CD4-positive, alpha-beta T cell treated with Interleukin-2 at 100 ng/mL for 4 hours (primary cell): ENCODE data around the gene SYNGAP1.

Source experiments
- DNase-seq: peaks from one replicate; pipeline ENCODE4 v3.0.0-alpha.2; 2020; ENCODE audit warnings: low spot score

SYNGAP1 gene

DNA sequence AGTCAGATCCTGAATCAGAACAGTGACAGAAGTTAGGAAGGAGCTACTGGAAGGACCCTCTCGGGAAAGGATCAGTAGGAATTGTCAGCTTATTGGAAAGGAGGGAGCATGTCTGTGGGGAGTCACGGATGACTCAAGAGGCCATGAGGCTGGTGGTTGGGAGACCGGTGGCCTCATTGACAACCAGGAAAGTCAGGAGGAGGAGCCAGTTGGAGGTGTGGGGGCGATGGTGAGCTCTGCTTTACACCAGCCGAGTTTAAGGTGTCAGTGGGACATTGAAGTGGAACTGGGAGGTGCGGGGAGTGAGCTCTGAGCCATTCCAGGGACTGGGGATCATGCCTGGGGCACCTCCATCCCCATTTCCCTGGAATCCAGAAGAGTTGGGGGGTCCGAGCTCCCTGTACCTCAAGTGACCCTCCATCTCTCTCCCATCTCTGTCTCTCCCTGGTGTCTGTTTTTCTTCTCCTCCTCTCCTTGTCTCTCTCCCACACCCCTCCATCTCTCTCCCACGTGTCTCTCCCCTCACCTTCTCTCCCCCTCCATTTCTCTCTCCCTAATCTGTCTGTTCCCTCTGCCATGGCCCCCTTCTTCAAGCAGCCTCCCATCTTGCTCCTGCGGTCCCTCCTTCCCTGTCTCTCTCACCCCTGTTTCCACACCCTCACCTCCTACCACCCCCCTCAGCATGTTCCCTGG, 20.2 kb downstream of the SYNGAP1 start:
- DNase-seq: no peak

DNA sequence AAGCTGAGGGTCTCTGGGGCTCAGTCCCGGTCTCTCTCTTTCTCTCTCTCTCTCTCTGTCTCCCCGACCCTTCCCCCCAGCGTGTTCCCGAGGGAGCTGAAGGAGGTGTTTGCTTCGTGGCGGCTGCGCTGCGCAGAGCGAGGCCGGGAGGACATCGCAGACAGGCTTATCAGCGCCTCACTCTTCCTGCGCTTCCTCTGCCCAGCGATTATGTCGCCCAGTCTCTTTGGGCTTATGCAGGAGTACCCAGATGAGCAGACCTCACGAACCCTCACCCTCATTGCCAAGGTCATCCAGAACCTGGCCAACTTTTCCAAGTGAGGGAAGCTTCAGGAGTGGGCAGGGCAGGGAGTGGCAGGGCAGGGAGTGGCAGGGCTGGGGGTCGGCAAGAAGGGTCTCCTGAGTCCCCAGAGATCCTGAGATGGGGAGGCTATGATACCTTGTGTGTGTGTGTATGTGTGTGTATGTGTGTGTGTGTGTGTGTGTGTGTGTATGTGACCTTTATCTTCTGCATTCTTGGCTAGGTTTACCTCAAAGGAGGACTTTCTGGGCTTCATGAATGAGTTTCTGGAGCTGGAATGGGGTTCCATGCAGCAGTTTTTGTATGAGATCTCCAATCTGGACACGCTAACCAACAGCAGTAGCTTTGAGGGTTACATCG, 20.9 kb downstream of the SYNGAP1 start:
- DNase-seq: no peak

DNA sequence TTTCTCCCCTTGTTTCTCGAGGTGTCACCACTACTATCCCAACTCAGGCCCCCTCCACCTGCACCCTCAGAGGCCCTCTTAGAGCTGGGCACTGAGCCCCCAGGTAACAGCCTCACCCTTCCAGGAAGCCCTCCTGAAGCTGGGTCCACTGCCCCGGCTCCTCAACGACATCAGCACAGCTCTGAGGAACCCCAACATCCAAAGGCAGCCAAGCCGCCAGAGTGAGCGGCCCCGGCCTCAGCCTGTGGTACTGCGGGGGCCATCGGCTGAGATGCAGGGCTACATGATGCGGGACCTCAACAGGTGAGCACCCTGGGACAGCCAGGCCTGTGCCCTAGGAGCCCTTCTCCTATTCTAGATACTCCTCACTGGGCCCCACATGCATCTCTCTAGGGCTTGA, 21.6 kb downstream of the SYNGAP1 start:
- no peak for DNase-seq

DNA sequence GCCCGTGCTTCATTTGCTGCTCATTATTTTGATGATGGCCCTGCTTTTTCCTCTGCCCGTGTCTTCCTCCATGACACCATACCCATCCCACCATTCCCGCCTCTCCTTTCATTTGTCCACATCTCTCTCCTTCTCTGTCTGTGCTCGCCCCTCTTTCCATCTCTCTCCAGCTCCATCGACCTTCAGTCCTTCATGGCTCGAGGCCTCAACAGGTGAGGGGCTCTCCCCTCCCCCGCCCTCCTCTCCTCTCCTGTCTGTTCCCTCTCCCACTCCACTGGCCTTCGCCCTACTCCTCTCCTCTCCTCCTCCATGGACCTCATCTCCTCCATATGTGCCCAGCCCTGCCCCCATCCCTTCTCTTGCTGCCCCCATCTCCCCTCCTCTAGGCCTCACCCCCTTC, 22.4 kb downstream of the SYNGAP1 start:
- no peak for DNase-seq

DNA sequence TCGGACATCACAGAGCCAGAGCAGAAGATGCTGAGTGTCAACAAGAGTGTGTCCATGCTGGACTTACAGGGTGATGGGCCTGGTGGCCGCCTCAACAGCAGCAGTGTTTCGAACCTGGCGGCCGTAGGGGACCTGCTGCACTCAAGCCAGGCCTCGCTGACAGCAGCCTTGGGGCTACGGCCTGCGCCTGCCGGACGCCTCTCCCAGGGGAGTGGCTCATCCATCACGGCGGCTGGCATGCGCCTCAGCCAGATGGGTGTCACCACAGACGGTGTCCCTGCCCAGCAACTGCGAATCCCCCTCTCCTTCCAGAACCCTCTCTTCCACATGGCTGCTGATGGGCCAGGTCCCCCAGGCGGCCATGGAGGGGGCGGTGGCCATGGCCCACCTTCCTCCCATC, 23.2 kb downstream of the SYNGAP1 start:
- DNase-seq: no peak

DNA sequence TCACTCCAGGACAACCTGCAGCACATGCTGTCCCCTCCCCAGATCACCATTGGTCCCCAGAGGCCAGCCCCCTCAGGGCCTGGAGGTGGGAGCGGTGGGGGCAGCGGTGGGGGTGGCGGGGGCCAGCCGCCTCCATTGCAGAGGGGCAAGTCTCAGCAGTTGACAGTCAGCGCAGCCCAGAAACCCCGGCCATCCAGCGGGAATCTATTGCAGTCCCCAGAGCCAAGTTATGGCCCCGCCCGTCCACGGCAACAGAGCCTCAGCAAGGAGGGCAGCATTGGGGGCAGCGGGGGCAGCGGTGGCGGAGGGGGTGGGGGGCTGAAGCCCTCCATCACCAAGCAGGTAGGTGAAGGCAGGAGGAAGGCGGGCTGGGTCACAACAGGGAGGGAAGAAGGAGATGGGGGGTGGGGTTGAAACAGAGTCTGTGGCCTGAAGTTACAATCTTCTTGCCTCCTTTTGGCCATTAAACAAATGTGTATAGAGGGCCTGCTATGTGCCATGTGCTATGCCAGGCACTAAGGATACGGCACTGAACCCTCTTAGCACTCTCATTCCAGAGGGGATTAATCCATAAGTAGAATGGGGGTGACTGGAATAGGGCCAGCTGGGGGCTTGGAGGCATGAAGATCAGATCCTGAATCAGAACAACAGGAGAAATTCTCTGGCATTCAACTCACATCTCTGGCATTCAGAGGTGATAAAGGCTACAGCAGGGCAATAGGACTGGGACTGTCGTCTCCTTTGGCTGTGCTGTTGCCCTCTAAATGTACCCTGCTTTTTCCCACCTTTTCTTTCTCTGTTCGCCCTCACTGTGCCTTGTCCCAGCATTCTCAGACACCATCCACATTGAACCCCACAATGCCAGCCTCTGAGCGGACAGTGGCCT, 24.0 kb downstream of the SYNGAP1 start:
- no peak for DNase-seq

DNA sequence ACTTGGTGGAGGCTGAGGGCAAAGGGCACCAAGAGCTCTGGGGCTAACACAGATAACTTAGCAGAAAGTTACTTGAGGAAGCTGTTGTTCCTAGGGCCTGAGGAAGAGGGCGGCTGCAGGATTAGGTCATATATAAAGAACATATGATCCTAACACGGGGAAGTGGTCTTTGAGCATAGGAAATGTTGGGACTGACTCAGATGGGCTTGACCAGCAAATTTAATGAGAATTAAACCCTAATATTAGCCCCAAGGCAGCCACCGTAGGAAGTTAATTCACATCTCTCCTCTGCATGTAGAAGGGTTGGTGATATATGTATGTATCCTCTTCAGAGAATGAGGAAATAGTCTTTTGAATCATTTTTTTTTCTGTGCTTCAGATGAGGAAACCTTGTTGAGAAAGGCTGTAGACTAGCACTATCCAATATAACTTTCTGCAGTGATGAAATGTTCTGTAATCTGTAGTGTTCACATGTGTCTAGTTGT, 25.3 kb downstream of the SYNGAP1 start:
- no peak for DNase-seq

DNA sequence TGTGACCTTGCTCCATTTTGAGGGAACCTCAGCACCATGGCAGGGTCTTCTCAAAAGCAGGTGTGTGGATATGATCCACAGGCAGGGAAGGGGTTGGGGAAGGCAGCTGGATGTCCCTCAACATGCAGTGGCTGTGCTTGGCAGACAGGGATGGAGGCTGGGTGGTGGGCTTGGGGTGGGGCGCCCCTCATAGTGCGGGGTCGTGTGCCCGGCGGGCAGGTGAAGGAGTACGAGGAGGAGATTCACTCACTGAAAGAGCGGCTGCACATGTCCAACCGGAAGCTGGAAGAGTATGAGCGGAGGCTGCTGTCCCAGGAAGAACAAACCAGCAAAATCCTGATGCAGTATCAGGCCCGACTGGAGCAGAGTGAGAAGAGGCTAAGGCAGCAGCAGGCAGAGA, 26.5 kb downstream of the SYNGAP1 start:
- no peak for DNase-seq

DNA sequence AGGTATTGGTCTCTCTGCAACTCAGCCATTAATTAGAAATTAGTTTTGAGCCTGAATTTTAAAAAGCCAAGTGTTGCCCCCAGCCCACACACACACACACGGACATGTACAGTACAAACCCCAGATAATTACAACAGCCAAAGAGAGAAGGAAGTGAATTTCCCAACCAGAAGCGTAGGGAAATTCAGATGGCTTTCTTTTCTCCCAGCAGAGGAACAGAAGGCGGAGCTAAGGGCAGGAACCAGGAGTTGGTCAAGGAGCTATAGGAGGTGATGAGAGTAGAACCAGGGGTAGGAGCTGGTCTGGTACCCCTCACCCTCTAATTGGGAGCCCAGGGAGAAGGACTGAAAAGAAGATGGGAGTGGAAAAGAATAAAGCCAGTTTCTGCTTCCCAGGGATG, 30.6 kb downstream of the SYNGAP1 start:
- no peak for DNase-seq

DNA sequence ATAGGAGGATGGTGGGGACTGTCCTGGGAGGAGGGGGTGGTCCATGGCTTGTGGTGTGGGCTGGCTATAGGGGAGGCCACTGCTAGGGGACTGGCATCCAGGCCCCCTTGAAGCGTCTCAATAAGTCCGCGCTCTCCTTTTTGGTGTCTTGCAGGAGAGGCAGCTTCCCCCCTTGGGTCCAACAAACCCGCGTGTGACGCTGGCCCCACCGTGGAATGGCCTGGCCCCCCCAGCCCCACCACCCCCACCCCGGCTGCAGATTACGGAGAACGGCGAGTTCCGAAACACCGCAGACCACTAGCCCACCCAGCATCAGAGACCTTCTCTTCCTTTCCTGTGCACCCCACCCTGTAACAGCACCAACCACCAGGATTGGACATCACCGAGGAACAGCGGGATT, 31.7 kb downstream of the SYNGAP1 start:
- no peak for DNase-seq

DNA sequence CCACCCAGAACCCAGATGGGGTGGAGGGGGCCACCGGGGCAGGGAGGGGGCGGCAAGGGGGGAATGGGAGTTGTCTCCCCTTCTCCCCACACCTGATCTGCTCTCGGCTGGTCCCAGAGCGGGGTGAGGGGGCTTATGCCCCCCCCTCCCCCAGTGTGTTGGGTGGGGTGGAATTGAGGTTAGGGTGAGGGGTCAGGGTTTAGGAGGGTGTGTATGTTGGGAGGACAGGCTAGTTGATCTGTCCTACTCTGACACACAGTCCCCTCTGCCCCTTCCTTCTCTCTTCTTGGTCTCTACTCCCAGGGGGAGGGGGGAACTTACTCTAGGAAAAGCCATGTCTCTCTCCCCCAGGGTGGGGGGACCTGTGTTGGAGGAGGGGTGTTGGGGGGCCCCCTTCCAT, 32.6 kb downstream of the SYNGAP1 start:
- no peak for DNase-seq

DNA sequence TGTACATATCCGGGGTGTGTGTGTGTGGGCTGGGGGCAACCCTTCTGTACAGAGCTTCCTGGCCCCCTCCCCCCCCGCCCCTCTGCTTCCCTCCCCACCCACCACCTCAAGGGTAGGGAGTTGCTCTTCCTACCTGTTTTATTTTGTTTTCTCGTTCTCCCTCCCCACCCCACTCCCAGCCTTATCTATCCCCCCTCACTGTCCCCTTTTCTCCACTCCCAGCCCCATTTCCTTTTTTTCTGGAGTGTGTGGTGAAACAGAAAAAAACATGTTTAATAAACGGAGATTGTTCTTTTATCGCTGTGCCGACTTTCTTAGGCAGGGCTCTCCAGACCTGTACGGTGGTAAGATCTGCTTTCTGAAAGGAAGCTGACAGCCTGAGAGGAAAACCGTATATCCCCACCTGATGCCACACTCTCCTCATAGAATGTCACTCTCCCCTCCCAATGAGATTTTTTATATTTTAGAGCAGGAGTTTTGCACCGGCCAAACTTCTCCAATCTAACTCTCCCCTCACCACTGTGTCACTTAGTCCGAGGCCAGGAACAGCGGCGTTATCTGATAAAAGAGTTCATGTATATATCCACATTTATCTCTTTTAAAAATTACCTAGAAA, 33.6 kb downstream of the SYNGAP1 start:
- no peak for DNase-seq

DNA sequence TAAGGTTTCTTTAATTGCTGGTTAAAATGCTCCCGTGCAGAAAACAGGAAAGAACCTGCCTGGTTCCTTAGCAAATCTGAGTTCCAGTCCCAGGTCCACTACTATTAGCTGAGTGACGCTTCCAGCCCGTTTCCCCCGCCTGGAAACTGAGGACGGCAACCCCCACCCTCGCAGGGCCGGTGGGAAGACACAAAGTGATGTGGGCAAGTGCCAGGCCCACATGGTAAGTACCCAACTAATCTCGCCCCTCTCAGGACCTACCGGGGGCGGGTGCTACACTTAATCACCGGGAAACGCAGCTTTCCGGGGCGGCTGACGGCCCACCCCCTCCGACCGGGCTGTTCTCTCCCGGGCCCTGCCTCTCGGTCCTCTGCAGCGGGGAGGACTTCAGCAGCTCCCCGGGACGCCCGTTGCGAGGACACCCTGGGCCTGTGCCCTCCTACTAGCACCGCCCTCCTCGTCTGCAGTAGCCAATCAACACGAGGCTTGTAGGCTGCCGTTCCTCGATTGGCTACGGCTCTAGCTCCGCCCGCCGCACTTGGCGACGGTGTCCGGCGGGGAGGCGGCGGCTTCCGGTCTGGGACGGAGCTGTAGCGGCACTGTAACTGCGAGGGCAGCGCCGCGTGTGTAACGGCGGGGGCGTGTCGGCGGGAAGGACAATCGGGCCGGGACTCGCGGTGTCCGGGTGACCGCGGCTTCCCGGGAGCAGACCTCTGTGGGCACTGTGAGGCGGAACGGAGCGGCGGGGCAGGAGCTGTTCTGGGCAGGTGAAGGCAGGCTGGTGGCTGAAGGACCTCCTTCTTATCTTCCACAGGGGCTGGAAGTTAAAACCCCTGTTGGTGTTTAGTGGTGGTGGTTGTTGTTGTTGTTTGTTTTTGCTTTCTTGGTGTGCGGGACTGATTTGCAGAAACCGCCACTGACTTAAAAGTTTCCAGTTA, 34.4 kb downstream of the SYNGAP1 start, which contains the start of gene ZBTB9:
ZBTB9 (plus strand) TSS at position 568 of the 938 bp plus-strand sequence. CDS start 525 bp downstream, outside the sequence.
- DNase-seq: peak; percentile 96

DNA sequence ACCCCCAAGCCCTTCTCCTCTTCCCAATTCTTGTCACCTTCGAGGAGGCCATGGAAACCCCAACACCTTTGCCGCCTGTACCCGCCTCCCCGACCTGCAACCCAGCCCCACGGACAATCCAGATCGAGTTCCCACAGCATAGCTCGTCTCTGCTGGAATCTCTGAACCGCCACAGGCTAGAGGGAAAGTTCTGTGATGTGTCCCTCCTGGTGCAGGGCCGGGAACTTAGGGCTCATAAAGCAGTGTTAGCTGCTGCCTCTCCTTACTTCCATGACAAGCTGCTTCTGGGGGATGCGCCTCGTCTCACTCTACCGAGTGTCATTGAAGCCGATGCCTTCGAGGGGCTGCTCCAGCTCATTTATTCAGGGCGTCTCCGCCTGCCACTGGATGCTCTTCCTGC, 35.2 kb downstream of the SYNGAP1 start:
- DNase-seq: no peak

DNA sequence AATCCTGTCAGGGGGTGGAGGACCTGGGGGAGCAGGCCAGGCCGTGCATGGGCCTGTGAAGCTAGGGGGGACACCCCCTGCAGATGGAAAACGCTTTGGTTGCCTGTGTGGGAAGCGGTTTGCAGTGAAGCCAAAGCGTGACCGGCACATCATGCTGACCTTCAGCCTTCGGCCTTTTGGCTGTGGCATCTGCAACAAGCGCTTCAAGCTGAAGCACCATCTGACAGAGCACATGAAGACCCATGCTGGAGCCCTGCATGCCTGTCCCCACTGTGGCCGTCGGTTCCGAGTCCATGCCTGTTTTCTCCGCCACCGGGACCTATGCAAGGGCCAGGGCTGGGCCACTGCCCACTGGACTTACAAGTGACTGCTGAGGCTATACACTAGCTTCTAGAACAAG, 36.3 kb downstream of the SYNGAP1 start:
- DNase-seq: no peak

DNA sequence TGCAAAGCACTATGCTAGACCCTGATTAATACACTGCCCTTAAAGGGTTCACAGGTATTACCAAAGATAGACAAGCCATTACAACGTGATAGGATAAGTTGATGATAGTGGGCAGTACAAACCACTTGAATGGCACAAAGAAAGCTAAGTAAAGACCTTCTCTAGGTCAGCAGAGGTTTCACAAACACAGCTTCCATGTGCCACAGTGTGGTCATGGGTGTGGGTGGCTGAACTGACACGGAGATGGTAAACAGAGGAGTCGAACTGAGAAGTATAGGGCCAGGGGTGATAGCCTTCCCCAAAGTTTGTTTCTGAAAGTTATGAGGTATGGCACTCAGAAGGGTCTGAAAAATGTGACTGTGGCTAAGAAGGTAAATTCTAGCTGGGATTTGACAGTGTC, 38.8 kb downstream of the SYNGAP1 start:
- no peak for DNase-seq

DNA sequence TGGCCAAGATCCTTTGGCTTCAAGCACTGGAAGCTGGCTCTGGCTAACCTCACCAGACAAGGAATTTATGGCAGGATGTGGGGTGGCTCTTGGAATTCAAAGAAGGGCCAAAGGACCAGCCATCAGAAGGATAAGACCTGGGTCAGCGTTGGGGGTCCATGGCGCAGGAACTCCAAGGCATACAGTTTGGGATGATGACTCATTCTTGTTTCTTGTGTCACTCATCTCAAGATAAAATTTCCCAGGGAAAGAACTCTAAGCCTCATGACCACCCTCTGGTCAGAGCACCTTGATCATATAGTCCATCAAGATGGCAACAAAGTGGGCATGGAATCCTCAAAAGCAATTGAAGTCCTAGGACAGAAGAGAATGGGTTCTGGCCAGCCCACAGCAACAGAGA, 39.4 kb downstream of the SYNGAP1 start:
- DNase-seq: no peak

DNA sequence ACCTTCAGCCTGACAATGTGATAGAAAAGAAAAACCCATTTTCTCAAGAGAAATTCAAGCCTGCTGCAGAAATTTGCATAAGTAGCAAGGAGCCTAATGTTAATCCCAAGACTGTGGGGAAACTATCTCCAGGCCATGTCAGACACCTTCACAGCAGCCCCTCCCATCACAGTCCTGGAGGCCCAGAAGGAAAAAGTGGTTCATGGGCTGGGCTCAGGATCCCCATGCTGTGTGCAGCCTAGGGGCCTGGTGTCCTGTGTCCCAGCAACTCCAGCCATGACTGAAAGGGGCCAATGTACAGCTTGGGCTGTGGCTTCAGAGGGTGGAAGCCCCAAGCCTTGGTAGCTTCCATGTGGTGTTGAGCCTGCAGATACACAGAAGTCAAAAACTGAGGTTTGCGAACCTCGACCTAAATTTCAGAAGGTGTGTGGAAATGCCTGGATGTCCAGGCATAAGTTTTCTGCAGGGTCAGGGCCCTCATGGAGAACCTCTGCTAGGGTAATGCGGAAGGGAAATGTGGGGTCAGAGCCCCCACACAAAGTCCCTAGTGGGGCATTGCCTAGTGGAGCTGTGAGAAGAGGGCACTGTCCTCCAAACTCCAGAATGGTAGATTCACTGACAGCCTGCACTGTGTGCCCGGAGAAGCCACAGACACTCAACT, 46.3 kb downstream of the SYNGAP1 start:
- DNase-seq: no peak

DNA sequence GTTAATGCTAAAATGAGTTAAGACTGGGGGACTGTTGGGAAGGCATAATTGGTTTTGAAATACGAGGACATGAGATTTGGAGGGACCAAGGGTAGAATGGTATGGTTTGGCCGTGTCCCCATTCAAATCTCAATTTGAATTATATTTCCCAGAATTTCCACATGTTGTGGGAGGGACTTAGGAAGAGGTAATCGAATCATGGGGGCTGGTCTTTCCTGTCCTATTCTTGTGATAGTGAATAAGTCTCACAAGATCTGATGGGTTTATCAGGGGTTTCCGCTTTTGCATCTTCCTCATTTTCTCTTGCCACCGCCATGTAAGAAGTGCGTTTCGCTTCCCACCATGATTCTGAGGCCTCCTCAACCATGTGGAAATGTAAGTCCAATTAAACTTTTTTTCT, 47.2 kb downstream of the SYNGAP1 start:
- no peak for DNase-seq

DNA sequence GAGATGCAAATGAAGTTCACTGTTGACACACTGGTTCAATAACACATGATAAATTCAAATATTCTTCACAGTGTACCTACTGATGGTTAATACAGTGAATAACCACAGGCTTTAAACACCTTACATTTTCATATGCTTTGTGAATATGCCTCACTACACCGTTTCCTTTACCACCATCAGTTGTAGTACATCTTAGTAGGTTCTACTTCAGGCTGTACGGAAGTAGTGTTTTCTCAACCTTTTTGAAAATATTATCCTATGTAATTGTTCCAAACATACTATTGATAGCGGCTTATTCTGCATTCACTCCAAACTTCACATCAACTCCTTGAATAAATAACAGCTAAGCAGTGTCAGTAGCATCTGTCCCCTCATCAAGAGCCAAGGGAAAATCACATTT, 49.8 kb downstream of the SYNGAP1 start:
- no peak for DNase-seq

DNA sequence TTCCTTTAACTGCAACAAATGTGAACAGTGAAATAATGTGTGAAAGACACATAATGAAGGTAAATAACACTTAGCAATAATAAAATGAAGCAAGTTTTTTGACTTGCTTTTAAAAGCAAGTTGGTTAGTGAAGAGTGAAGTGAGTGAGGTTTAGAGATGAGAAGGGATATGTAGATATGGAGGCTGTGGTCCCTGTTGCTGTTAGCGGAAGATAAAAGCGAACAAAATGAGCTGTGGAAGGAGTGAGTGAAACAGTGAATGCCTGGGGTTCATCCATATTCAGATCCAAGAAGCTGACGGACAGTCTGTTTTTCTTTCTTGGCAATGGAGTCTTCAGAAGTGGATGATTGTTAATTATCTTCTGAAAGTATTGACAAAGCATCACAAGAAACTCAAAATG, 58.0 kb downstream of the SYNGAP1 start:
- DNase-seq: no peak
